GM20000 (cell line): ENCODE results near the gene MAMDC2.

Experiments used
- DNase-seq: peaks from one replicate; pipeline ENCODE4 v3.0.0; 2012; ENCODE audit warnings: low spot score
- CTCF ChIP-seq: IDR thresholded peaks from 2 replicates; pipeline ENCODE4 v1.5.1; 2012; ENCODE audit warnings: mild to moderate bottlenecking, control low read depth; ENCODE audit errors: extremely low read depth, missing control alignments

The MAMDC2 gene

GRCh38 chr9:70255486-70255885, 211.8 kb downstream of the MAMDC2 start:
- TF ChIP-seq CTCF, result no peak

GRCh38 chr9:70256123-70256551, 212.5 kb downstream of the MAMDC2 start:
- DNase-seq, result no peak

More at GRCh38 chr9:70255486-70255885, 211.8 kb downstream of the MAMDC2 start:
- DNase-seq, result no peak

GRCh38 chr9:70257502-70257901, 213.9 kb downstream of the MAMDC2 start:
- no peak for TF ChIP-seq CTCF
- DNase-seq, result no peak

More at GRCh38 chr9:70256123-70256551, 212.5 kb downstream of the MAMDC2 start:
- no peak for TF ChIP-seq CTCF

- DNase-seq, result peak; percentile 32
- TF ChIP-seq CTCF, result no peak
Measured at GRCh38 chr9:70257991-70258691, 214.5 kb downstream of the MAMDC2 start.

GRCh38 chr9:70258692-70259511, 215.3 kb downstream of the MAMDC2 start, which contains the start of gene SMC5:
Gene SMC5, plus strand, starts transcription at chr9:70258978. Its CDS starts 101 bp downstream, at chr9:70259079.
- TF ChIP-seq CTCF, result no peak
- DNase-seq, result peak; percentile 92

- peak; percentile 14 for DNase-seq
- TF ChIP-seq CTCF, result no peak
Measured at GRCh38 chr9:70259512-70259802, 215.8 kb downstream of the MAMDC2 start.

- no peak for DNase-seq
- no peak for TF ChIP-seq CTCF
Measured at GRCh38 chr9:70260007-70260443, 216.4 kb downstream of the MAMDC2 start.
